HEK293 (cell line): ENCODE results near the gene ELMO1.
A peak's percentile ranks its signal among the peaks of the same experiment; 100 is the strongest.

ENCODE experiments used
- CTCF ChIA-PET: fragments of 350-600 bp; formaldehyde crosslinking; extraction: SDS; loops from one replicate; lab custom pipeline; 2021; ENCODE audit warnings: antibody characterized with exemption; lab: Yijun Ruan, JAX
- POLR2A ChIA-PET: fragments of 300-600 bp; formaldehyde crosslinking; extraction: SDS; loops from one replicate; lab custom pipeline; 2020; ENCODE audit warnings: antibody characterized with exemption, inconsistent platforms; lab: Yijun Ruan, JAX
- H3K27ac ChIP-seq: fragments of 200-500 bp; sonication (Bioruptor generic); 2 replicates; pipeline ENCODE4 v1.5.1; 2014; ENCODE audit warnings: low read depth, low read length, control low read depth, inconsistent platforms; ENCODE audit errors: extremely low read depth
- H3K36me3 ChIP-seq, 2 experiments: fragments of 200-500 bp in 1 of 2; sonication (Bioruptor generic) in 1 of 2; 1 replicate in 1 of 2; 2 replicates in 1 of 2; pipeline ENCODE4 v1.5.1; 2014 to 2017; ENCODE audit warnings: inconsistent platforms in 2 of 2, low read length in 2 of 2; ENCODE audit not compliant: control insufficient read depth in 2 of 2, insufficient read depth in 1 of 2
- H3K4me1 ChIP-seq: fragments of 200-500 bp; sonication (Bioruptor generic); 2 replicates; pipeline ENCODE4 v1.5.1; 2014; ENCODE audit warnings: mild to moderate bottlenecking, low read length, inconsistent platforms; ENCODE audit not compliant: control insufficient read depth, insufficient read depth
- H3K4me3 ChIP-seq: 2 replicates; pipeline ENCODE4 v1.5.1; 2011; ENCODE audit warnings: low read depth, mild to moderate bottlenecking, control low read depth, low read length, moderate library complexity
- H3K9me3 ChIP-seq: fragments of 200-500 bp; sonication (Bioruptor generic); 2 replicates; pipeline ENCODE4 v1.5.1; 2014; ENCODE audit warnings: low read depth, low read length, inconsistent platforms; ENCODE audit not compliant: control insufficient read depth, insufficient read depth
- ATF2 ChIP-seq: fragments of 450-650 bp; formaldehyde crosslinking; IDR thresholded peaks from 2 replicates; pipeline ENCODE4 v1.5.1; 2016; ENCODE audit warnings: missing biosample characterization, missing genetic modification characterization, low read depth
- BCL6B ChIP-seq: fragments of 450-650 bp; formaldehyde crosslinking; IDR thresholded peaks from 2 replicates; pipeline ENCODE4 v1.5.1; 2017; ENCODE audit warnings: missing biosample characterization, missing genetic modification characterization
- IKZF3 ChIP-seq: fragments of 450-650 bp; IDR thresholded peaks from 2 replicates; pipeline ENCODE4 v1.5.0; 2018; ENCODE audit warnings: missing biosample characterization, mild to moderate bottlenecking, missing genetic modification characterization, moderate library complexity
- MEIS1 ChIP-seq: sonication (generic); formaldehyde crosslinking; IDR thresholded peaks from 2 replicates; pipeline ENCODE4 v1.8.1; 2022; ENCODE audit warnings: missing genetic modification reagents, mild to moderate bottlenecking, borderline replicate concordance
- PBX3 ChIP-seq: sonication (generic); formaldehyde crosslinking; IDR thresholded peaks from 2 replicates; pipeline ENCODE4 v1.8.1; 2022; ENCODE audit warnings: mild to moderate bottlenecking, moderate library complexity, missing genetic modification reagents
- RBAK ChIP-seq: fragments of 450-650 bp; formaldehyde crosslinking; IDR thresholded peaks from 2 replicates; pipeline ENCODE4 v1.5.1; 2016; ENCODE audit warnings: missing biosample characterization, missing genetic modification characterization
- SALL2 ChIP-seq: fragments of 450-650 bp; formaldehyde crosslinking; IDR thresholded peaks from 2 replicates; pipeline ENCODE4 v1.5.0; 2017; ENCODE audit warnings: missing biosample characterization, mild to moderate bottlenecking, missing genetic modification characterization, borderline replicate concordance
- YY1 ChIP-seq: fragments of 450-650 bp; formaldehyde crosslinking; IDR thresholded peaks from 2 replicates; pipeline ENCODE4 v1.5.1; 2018; ENCODE audit warnings: missing biosample characterization, missing genetic modification characterization
- ZBTB17 ChIP-seq: fragments of 450-650 bp; formaldehyde crosslinking; IDR thresholded peaks from 2 replicates; pipeline ENCODE4 v1.5.1; 2016; ENCODE audit warnings: missing biosample characterization, missing genetic modification characterization
- ZBTB26 ChIP-seq: fragments of 450-650 bp; formaldehyde crosslinking; optimal IDR thresholded peaks from 2 replicates; pipeline ENCODE3; 2016; ENCODE audit warnings: missing biosample characterization, mild to moderate bottlenecking, missing genetic modification characterization
- ZFHX2 ChIP-seq: fragments of 450-650 bp; formaldehyde crosslinking; conservative IDR thresholded peaks from 2 replicates; pipeline ENCODE4 v1.5.1; 2016; ENCODE audit warnings: missing biosample characterization, missing genetic modification characterization
- ZNF112 ChIP-seq: fragments of 450-650 bp; formaldehyde crosslinking; IDR thresholded peaks from 2 replicates; pipeline ENCODE4 v1.5.0; 2017; ENCODE audit warnings: missing biosample characterization, missing genetic modification characterization
- ZNF114 ChIP-seq: fragments of 450-650 bp; formaldehyde crosslinking; IDR thresholded peaks from 2 replicates; pipeline ENCODE4 v1.5.0; 2017; ENCODE audit warnings: missing biosample characterization, missing genetic modification characterization
- ZNF140 ChIP-seq: fragments of 450-650 bp; formaldehyde crosslinking; IDR thresholded peaks from 2 replicates; pipeline ENCODE4 v1.5.1; 2016; ENCODE audit warnings: missing biosample characterization, missing genetic modification characterization
- ZNF16 ChIP-seq: fragments of 450-650 bp; formaldehyde crosslinking; IDR thresholded peaks from 2 replicates; pipeline ENCODE4 v1.5.1; 2016; ENCODE audit warnings: low read depth, missing biosample characterization, missing genetic modification characterization
- ZNF211 ChIP-seq: fragments of 450-650 bp; formaldehyde crosslinking; IDR thresholded peaks from 2 replicates; pipeline ENCODE4 v1.5.1; 2016; ENCODE audit warnings: low read depth, missing biosample characterization, missing genetic modification characterization
- ZNF362 ChIP-seq: fragments of 450-650 bp; formaldehyde crosslinking; IDR thresholded peaks from 2 replicates; pipeline ENCODE4 v1.5.1; 2016; ENCODE audit warnings: missing biosample characterization, missing genetic modification characterization
- ZNF529 ChIP-seq: fragments of 450-650 bp; formaldehyde crosslinking; IDR thresholded peaks from 2 replicates; pipeline ENCODE4 v1.5.1; 2017; ENCODE audit warnings: missing genetic modification characterization, missing biosample characterization; ENCODE audit not compliant: insufficient replicate concordance
- ZNF600 ChIP-seq: fragments of 450-650 bp; formaldehyde crosslinking; IDR thresholded peaks from 2 replicates; pipeline ENCODE4 v1.5.1; 2016; ENCODE audit warnings: missing biosample characterization, missing genetic modification characterization
- ZNF621 ChIP-seq: fragments of 450-650 bp; formaldehyde crosslinking; IDR thresholded peaks from 2 replicates; pipeline ENCODE4 v1.5.1; 2017; ENCODE audit warnings: missing biosample characterization, missing genetic modification characterization
- ZNF624 ChIP-seq: fragments of 450-650 bp; formaldehyde crosslinking; IDR thresholded peaks from 2 replicates; pipeline ENCODE4 v1.5.1; 2017; ENCODE audit warnings: missing biosample characterization, missing genetic modification characterization
- ZNF704 ChIP-seq: fragments of 450-650 bp; formaldehyde crosslinking; IDR thresholded peaks from 2 replicates; pipeline ENCODE4 v1.5.1; 2016; ENCODE audit warnings: missing biosample characterization, missing genetic modification characterization
- ZNF747 ChIP-seq: fragments of 450-650 bp; formaldehyde crosslinking; IDR thresholded peaks from 2 replicates; pipeline ENCODE4 v1.5.1; 2016; ENCODE audit warnings: missing biosample characterization, missing genetic modification characterization
- ZSCAN18 ChIP-seq: fragments of 450-650 bp; formaldehyde crosslinking; IDR thresholded peaks from 2 replicates; pipeline ENCODE4 v1.5.1; 2016; ENCODE audit warnings: missing biosample characterization, missing genetic modification characterization
- ZSCAN23 ChIP-seq: fragments of 450-650 bp; formaldehyde crosslinking; IDR thresholded peaks from 2 replicates; pipeline ENCODE4 v1.5.1; 2016; ENCODE audit warnings: missing biosample characterization, missing genetic modification characterization
- ZSCAN30 ChIP-seq: fragments of 450-650 bp; IDR thresholded peaks from 2 replicates; pipeline ENCODE4 v1.5.1; 2018; ENCODE audit warnings: missing biosample characterization, mild to moderate bottlenecking, missing genetic modification characterization, moderate library complexity

The ELMO1 gene

GRCh38 chr7:37231613-37232012 lies 217.1 kb downstream of the ELMO1 start:
- no peak overlapping the region for H3K4me3 ChIP-seq
- H3K4me1 ChIP-seq: no peaks in the 10 kb centered on the region
- TF ChIP-seq ZNF529: peak; percentile 95
- TF ChIP-seq ZFHX2 (tag by site-specific recombination): no peak
- CTCF ChIA-PET: no interaction called here
- no peak overlapping the region for H3K27ac ChIP-seq
- no peaks in the 10 kb centered on the region for H3K36me3 ChIP-seq
- no peaks in the 10 kb centered on the region for H3K9me3 ChIP-seq
- POLR2A ChIA-PET: no interaction called here

- CTCF ChIA-PET: no interaction called here
- TF ChIP-seq IKZF3 (tag by site-specific recombination): no peak
- no peak for TF ChIP-seq ZNF140 (tag by site-specific recombination)
- TF ChIP-seq ZNF362: no peak
- TF ChIP-seq ZNF114 (tag by site-specific recombination): no peak
- no peak for TF ChIP-seq MEIS1 (CRISPR knock-in tag)
- no peak for TF ChIP-seq ZNF16
- TF ChIP-seq ZBTB26 (tag by site-specific recombination): no peak
- TF ChIP-seq RBAK: no peak
- no peak for TF ChIP-seq ZNF704 (tag by site-specific recombination)
- no peak for TF ChIP-seq ZNF112 (tag by site-specific recombination)
- TF ChIP-seq ZNF624: no peak
- TF ChIP-seq YY1 (tag by site-specific recombination): no peak
- no peak for TF ChIP-seq ZNF747
- no peak for TF ChIP-seq BCL6B (tag by site-specific recombination)
- H3K4me3 ChIP-seq: no peak overlapping the region
Observed at GRCh38 chr7:37230221-37230620, 218.4 kb downstream of the ELMO1 start.

GRCh38 chr7:37229381-37229780 lies 219.3 kb downstream of the ELMO1 start:
- Histone ChIP-seq H3K36me3 (no peaks in the 10 kb centered on the region), H3K9me3 (no peaks in the 10 kb centered on the region), H3K27ac (no peak overlapping the region), H3K4me1 (no peaks in the 10 kb centered on the region), H3K4me3 (no peak overlapping the region)
- CTCF ChIA-PET: interaction anchor here (0.7 kb wide), 1 partner anchor 604 kb away, joined by 3 read pairs; no protein-coding TSS in a partner anchor
- POLR2A ChIA-PET: no interaction called here
- TF ChIP-seq PBX3 (CRISPR knock-in tag) (no peak), ZNF211 (no peak), ZSCAN18 (tag by site-specific recombination) (no peak), ZBTB17 (tag by site-specific recombination) (no peak), ZSCAN30 (no peak), ZNF621 (tag by site-specific recombination) (no peak), ATF2 (tag by site-specific recombination) (no peak), SALL2 (tag by site-specific recombination) (no peak), ZSCAN23 (tag by site-specific recombination) (no peak), ZNF600 (tag by site-specific recombination) (no peak)

More at GRCh38 chr7:37230221-37230620, 218.4 kb downstream of the ELMO1 start:
- Histone ChIP-seq H3K36me3 (no peaks in the 10 kb centered on the region), H3K9me3 (no peaks in the 10 kb centered on the region), H3K27ac (no peak overlapping the region), H3K4me1 (no peaks in the 10 kb centered on the region)
- POLR2A ChIA-PET: no interaction called here
